ENCODE measurements around the gene PACRG. TPM values are rescaled to one million over a fixed set of nuclear protein-coding genes. Genes with fewer than 3 reads are reported as not detected.
A peak's percentile ranks its signal among the peaks of the same experiment; 100 is the strongest.

PACRG gene
- total RNA-seq, 4 donors from 2014 or later: 1.5 to 10.4 (median 2.1) TPM

- Histone ChIP-seq H3K9me3 (no peaks in the 10 kb centered on the region), H3K36me3 (no peaks in the 10 kb centered on the region), H3K27me3 (no peaks in the 10 kb centered on the region), H3K27ac (peak overlapping the region; percentile 80 to 92 (median 86)), H3K4me3 (no peak overlapping the region), H3K4me1 (peaks cover 0 to 76% (median 27%) of the 10 kb centered on the region in 4 donors)
- WGBS, 2 donors: 77 to 85% methylated on average over 7 to 8 of the region's 8 CpGs
- DNase-seq (ENCODE audit: low spot score in 2 of 2): no peak
- TF ChIP-seq EP300 (IDR thresholded peaks at IDR 0.05) (no peak), POLR2A (IDR thresholded peaks at IDR 0.05) (no peak), CTCF (IDR thresholded peaks at IDR 0.05) (no peak)
These were observed 618.2 kb downstream of the PACRG start for GRCh38 chr6:163345931-163346330.

GRCh38 chr6:163346497-163346961, 618.8 kb downstream of the PACRG start:
- peak overlapping the region; percentile 80 to 92 (median 86) for H3K27ac ChIP-seq
- no peaks in the 10 kb centered on the region for H3K36me3 ChIP-seq
- no peaks in the 10 kb centered on the region for H3K27me3 ChIP-seq
- no peak for DNase-seq (ENCODE audit: low spot score in 2 of 2)
- H3K4me1 ChIP-seq: peaks cover 0 to 76% (median 27%) of the 10 kb centered on the region in 4 donors
- H3K4me3 ChIP-seq: peak overlapping the region in 1 of 4 donors; percentile 3
- WGBS, 2 donors: 54 to 60% methylated on average over 15 to 16 of the region's 16 CpGs
- H3K9me3 ChIP-seq: no peaks in the 10 kb centered on the region
- no peak for TF ChIP-seq POLR2A (IDR thresholded peaks at IDR 0.05)
- peak in 1 of 2 donors; percentile 4 for TF ChIP-seq EP300 (IDR thresholded peaks at IDR 0.05)

- Histone ChIP-seq H3K9me3 (no peaks in the 10 kb centered on the region), H3K36me3 (no peaks in the 10 kb centered on the region), H3K27me3 (no peaks in the 10 kb centered on the region), H3K4me1 (peaks cover 0 to 77% (median 27%) of the 10 kb centered on the region in 4 donors), H3K27ac (peak overlapping the region; percentile 80 to 92 (median 86)), H3K4me3 (no peak overlapping the region)
- WGBS, 2 donors: 68 to 69% methylated on average over 12 of the region's 12 CpGs
- TF ChIP-seq CTCF (IDR thresholded peaks at IDR 0.05) (no peak), EP300 (IDR thresholded peaks at IDR 0.05) (no peak), POLR2A (IDR thresholded peaks at IDR 0.05) (no peak)
- no peak for DNase-seq (ENCODE audit: low spot score in 2 of 2)
These were observed 619.3 kb downstream of the PACRG start for GRCh38 chr6:163347021-163347446.

GRCh38 chr6:163348789-163349680, 621.3 kb downstream of the PACRG start:
- no peaks in the 10 kb centered on the region for H3K27me3 ChIP-seq
- WGBS, 2 donors: 52 to 54% methylated on average over 8 to 9 of the region's 9 CpGs
- peaks cover 0 to 80% (median 27%) of the 10 kb centered on the region in 4 donors for H3K4me1 ChIP-seq
- peak overlapping the region; percentile 80 to 92 (median 86) for H3K27ac ChIP-seq
- DNase-seq (ENCODE audit: low spot score in 2 of 2): peak in 1 of 2 donors; percentile 45
- no peaks in the 10 kb centered on the region for H3K36me3 ChIP-seq
- no peak overlapping the region for H3K4me3 ChIP-seq
- no peaks in the 10 kb centered on the region for H3K9me3 ChIP-seq
- peak in 1 of 2 donors; percentile 67 for TF ChIP-seq POLR2A (IDR thresholded peaks at IDR 0.05)
- TF ChIP-seq CTCF (IDR thresholded peaks at IDR 0.05): no peak
- TF ChIP-seq EP300 (IDR thresholded peaks at IDR 0.05): peak in 1 of 2 donors; percentile 95

GRCh38 chr6:163349696-163350095, 621.9 kb downstream of the PACRG start:
- no peaks in the 10 kb centered on the region for H3K9me3 ChIP-seq
- DNase-seq (ENCODE audit: low spot score in 2 of 2): no peak
- H3K4me1 ChIP-seq: peaks cover 0 to 85% (median 30%) of the 10 kb centered on the region in 4 donors
- TF ChIP-seq POLR2A (IDR thresholded peaks at IDR 0.05): no peak
- TF ChIP-seq CTCF (IDR thresholded peaks at IDR 0.05): no peak
- no peak for TF ChIP-seq EP300 (IDR thresholded peaks at IDR 0.05)
- H3K4me3 ChIP-seq: no peak overlapping the region
- no peaks in the 10 kb centered on the region for H3K27me3 ChIP-seq
- H3K36me3 ChIP-seq: no peaks in the 10 kb centered on the region
- peak overlapping the region; percentile 73 to 92 (median 84) for H3K27ac ChIP-seq
- 60 to 65% methylated on average over 8 of the region's 8 CpGs for WGBS, 2 donors
